ENCODE data around the gene PPP1R12C.
"Not testable (repeated sequence)": the region's sequence is repeated elsewhere in the genome, so short reads cannot be mapped to it uniquely, and the experiment has no call there.

PPP1R12C gene

DNA sequence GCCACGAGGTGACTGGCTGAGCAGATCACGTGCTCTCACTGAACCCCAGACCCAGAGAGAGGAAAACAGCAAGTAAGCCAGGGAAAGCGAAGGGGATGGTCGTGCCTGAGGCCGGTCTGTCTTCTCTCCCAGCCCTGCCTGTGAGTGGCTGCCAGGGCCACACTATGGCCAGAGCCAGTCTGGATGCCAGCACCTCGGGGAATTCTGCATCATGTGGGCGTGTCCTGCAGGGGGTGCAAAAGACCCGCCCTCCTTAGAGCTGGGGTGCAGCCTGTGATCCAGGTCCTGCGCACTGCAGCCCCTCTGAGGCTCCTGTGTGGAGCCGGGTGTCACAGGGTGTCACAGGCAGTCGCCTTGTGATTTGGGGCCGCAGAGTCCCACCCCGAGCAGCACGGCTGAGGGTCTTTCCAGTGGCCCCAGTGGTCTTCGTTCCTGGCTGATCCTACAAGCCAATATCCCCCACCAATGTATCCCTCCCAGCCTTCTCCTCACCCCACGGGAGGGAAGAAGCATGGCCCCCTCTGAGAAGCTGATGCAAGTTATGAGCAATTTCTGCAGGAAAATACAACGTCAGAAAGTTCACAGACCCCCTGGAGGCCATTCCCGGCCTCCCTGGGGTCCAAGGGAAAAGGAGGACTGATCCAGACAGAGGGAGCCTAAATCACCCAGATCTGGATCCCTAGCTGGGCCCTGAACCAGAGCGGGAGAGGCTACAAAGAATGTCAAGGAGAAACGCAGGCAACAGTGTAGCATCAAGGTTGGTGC lies 7.7 kb downstream of the PPP1R12C start:
- no peak for FAIRE-seq
- no peak for TF ChIP-seq POLR2A (IDR thresholded peaks at IDR 0.05; ENCODE audit: low read depth, low read length)
- no peak for DNase-seq (ENCODE audit: insufficient read length, low spot score)

- FAIRE-seq; DNase-seq (ENCODE audit: insufficient read length, low spot score): not testable (repeated sequence)
Measured at GRCh38 chr19:55107252-55107651, 10.2 kb downstream of the PPP1R12C start.

GRCh38 chr19:55106591-55106990 lies 10.8 kb downstream of the PPP1R12C start:
- FAIRE-seq (no peak), DNase-seq (ENCODE audit: insufficient read length, low spot score) (no peak)
- TF ChIP-seq POLR2A (IDR thresholded peaks at IDR 0.05; ENCODE audit: low read depth, low read length): no peak

- FAIRE-seq (no peak), DNase-seq (ENCODE audit: insufficient read length, low spot score) (no peak)
- TF ChIP-seq POLR2A (IDR thresholded peaks at IDR 0.05; ENCODE audit: low read depth, low read length): no peak
Measured at GRCh38 chr19:55105237-55105636, 12.2 kb downstream of the PPP1R12C start.

DNA sequence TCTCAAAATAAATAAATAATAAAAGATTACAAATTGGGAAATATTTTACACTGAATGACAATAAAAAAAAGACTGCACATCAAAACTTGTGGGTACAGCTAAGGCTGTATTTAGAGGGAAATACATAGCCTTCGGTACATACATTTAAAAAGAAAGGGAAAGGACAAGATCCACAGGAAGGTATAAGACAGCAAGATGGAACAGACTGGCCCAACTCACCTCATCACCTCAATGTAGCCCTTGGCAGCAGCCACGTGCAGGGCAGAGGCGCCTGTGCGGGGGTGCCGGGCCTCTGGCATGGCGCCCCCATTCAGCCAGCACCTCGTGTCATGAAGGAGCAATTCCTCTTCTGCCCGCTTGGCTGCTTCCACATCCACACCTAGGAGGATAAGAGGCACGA lies 14.2 kb downstream of the PPP1R12C start:
- no peak for FAIRE-seq
- DNase-seq (ENCODE audit: insufficient read length, low spot score): no peak
- TF ChIP-seq POLR2A (IDR thresholded peaks at IDR 0.05; ENCODE audit: low read depth, low read length): no peak

- DNase-seq (ENCODE audit: insufficient read length, low spot score) (no peak), FAIRE-seq (no peak)
- TF ChIP-seq POLR2A (IDR thresholded peaks at IDR 0.05; ENCODE audit: low read depth, low read length): no peak
Measured at GRCh38 chr19:55101261-55101660, 16.2 kb downstream of the PPP1R12C start.

DNA sequence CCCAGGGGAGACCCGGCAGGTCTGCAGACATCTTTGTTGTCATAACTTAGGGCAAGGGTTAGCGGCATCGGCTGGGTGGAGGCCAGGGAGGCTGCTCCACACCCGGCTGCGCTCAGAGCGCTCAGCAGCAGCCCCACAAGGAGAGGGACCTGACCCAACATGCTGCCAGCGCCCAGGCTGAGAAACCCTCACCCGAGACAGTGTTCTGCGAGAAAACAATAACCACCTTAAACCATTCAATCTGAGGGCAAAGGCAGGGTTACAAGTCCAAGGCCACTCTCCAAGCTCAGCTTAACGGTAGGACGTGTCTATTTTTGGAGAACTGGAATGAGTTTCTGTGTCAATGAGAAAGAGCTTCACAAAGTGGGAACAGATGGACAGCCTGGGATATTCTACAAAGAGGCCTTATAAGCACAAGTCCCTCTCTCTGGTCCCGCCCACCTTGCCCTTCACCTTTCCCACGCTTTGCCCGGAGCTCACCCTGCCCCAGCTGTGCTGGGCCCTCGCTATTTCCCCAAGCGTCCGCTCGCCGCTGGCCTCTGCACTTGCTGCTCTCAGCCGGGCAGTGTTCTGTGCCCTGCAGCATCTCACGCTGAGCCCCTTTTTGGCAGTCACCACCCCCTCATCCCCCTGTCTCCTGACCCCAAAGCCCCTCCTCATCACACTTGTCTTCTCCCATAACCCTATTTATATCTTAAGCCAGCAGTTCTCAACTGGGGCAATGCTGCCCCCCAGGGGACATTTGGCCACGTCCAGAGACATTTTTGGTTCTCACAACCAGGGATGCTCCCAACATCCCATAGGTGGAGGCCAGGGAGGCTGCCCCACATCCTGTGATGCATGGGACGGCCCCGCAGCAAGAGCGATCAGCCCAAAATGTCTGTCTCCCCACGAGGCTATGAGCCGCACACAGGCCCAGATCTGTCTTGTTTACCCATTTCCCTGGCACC lies 17.6 kb downstream of the PPP1R12C start:
- DNase-seq (ENCODE audit: insufficient read length, low spot score): no peak
- FAIRE-seq: no peak
- TF ChIP-seq POLR2A (IDR thresholded peaks at IDR 0.05; ENCODE audit: low read depth, low read length): no peak

- TF ChIP-seq POLR2A (IDR thresholded peaks at IDR 0.05; ENCODE audit: low read depth, low read length): no peak
- DNase-seq (ENCODE audit: insufficient read length, low spot score) (no peak), FAIRE-seq (no peak)
Measured at GRCh38 chr19:55098716-55099556, 18.5 kb downstream of the PPP1R12C start.

DNA sequence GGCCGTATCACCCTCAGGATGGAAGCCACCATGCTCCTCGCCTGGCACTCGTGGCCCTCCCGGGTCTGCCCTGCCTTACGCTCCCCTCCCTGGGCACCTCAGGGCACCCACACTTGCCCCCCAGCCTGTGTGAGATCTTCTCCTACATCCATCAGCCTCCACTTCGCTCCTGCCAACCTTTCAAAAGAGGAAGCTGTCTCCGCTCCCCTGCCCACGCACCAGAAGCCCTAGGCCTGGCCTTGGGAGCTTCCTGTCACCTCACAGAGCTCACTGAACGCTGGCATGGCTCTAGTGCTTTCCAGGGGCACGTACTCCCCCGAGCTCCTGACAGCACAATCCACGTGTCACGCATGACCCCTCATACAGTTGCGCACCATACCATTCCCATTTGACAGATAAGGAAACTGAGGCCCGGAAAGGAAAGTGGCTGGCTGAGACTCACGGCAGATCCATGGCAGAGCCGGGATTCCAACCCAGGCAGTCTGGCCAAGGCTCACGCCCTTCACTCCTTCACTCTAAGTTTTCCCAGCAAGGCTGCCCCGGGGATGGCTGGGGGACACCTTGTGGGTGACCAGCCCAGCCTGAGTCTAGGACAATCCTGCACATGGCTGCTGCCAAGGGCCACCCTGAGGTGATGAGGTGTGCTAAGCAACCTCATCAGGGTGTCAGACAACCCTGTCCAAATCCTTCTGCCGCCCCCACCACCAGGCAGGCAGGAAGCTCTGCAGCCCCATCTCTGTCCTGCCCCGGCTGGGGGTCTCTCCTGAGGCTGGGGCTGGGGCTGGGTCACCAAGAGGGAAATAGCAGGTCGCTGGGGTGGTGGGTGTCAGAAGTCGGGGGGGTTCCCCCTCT lies 19.3 kb downstream of the PPP1R12C start:
- FAIRE-seq (no peak), DNase-seq (ENCODE audit: insufficient read length, low spot score) (no peak)
- TF ChIP-seq POLR2A (IDR thresholded peaks at IDR 0.05; ENCODE audit: low read depth, low read length): no peak

DNA sequence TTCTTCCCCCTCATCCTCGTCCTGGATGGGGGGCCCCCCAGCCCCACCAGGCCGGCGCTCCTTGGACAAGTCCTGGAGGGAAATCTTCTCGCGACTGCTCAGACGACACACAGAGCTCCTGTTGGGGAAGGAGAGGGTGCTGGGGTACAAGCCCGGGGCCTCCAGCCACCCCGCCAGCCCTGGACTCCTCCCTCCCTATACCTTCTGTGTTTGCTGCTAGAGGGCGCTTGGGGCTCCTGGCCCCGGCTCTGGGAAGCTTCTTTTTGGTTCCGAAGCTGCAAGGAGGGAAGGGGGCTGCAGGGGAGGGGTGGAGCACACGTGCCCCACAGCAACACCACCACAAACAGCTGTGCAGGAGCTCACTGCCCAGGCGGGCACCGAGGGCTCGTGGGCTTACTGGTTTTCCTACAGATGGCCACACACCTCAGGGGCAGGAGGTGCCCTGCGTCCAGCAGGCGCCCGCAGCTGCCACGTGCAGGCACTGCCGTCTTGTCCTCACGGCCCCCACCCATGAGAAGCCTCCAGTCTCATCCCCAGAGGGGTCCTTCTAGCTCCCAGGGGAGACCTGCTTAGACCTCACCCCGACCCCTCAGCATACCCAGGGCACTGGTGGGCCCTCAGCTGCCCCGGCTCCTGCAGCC lies 21.3 kb downstream of the PPP1R12C start:
- TF ChIP-seq POLR2A (IDR thresholded peaks at IDR 0.05; ENCODE audit: low read depth, low read length): no peak
- DNase-seq (ENCODE audit: insufficient read length, low spot score) (no peak), FAIRE-seq (no peak)

DNA sequence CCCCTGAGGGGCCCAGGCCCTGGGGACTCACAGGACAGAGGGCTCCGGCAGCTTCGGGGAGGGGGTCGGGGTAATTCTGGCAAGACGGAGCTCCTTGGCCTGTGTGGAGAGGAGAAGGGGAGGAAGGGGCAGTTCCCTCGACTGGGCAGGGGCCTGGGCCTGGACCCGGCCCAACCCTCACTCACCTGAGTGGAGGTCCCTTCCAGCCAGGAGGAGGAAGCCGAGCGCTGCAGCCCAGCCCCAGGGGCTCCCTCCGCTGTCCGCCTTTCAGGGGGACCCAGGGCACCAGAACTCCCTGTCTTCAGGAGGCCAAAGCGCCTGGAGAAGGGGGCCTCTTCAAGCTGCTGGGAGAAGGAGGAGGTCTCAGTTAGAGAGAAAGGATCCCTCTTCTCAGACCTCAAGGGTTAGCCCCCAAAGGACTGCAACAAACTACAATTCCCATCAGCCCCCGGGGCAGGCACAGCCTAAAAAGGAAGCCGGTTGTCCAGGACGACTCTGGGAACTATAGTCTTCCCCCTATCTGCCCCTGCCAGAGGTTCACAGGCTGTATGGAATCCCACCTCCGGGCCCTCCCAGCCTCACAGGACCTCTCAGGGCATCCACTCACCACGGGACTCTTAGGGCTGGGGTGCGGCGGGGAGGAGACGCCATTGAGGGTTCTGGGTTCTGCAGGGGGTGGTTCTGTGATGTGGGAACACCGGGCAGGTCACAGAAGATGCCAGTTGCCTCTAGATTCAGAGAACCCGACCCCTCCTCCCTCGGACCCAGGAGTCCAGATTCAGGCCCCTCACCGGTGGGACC lies 22.0 kb downstream of the PPP1R12C start:
- FAIRE-seq (no peak), DNase-seq (ENCODE audit: insufficient read length, low spot score) (peak; percentile 96)
- TF ChIP-seq POLR2A (IDR thresholded peaks at IDR 0.05; ENCODE audit: low read depth, low read length): no peak

Measured in H54 (cell line).